ENCODE measurements around the gene CHRNA4. TPM values are rescaled to one million over a fixed set of nuclear protein-coding genes. Genes with fewer than 3 reads are reported as not detected.

The CHRNA4 gene
- total and polyA plus RNA-seq, 2 of the 13 experiments (the other 11 are each of a cell fraction or from before 2014, with no cell fraction given), result not detected

GRCh38 chr20:63309261-63310071 is 51.7 kb downstream of the CHRNA4 start:
- peak; percentile 70 for ATAC-seq
- H3K27me3 ChIP-seq (ENCODE audit: control insufficient read depth in 1 of 2, insufficient read depth in 2 of 2, low read length in 2 of 2), result peaks cover 24 to 78% of the 10 kb centered on the region in 2 experiments
- H2AFZ ChIP-seq (ENCODE audit: low read length), result no peak overlapping the region
- H4K20me1 ChIP-seq (ENCODE audit: insufficient read depth, low read length), result peaks cover 14% of the 10 kb centered on the region; the same call in 1 of the 2 replicates
- POLR2A ChIA-PET, result interaction anchor here (1.0 to 1.1 kb wide), 2 partner anchors 68 to 72 kb away, joined by 4 read pairs; no protein-coding TSS in a partner anchor
- no TSS peak for BruUV-seq (replicated peaks)
- no peaks in the 10 kb centered on the region for H3K36me3 ChIP-seq (replicated peaks in 1 of 2; ENCODE audit: control insufficient read depth in 1 of 2, insufficient read depth in 2 of 2, low read length in 2 of 2)
- H3K4me3 ChIP-seq (replicated peaks in 1 of 3; ENCODE audit: insufficient read depth in 1 of 3, low read depth in 2 of 3, low read length in 3 of 3), result no peak overlapping the region
- 32% methylated on average over 23 of the region's 35 CpGs for WGBS (ENCODE audit: low lambda C conversion rate)
- no peak overlapping the region for H3K27ac ChIP-seq (ENCODE audit: extremely low read length, insufficient read depth, low read length)
- H3K4me1 ChIP-seq (ENCODE audit: insufficient read depth, low read length), result no peaks in the 10 kb centered on the region
- no peaks in the 10 kb centered on the region for H3K79me2 ChIP-seq (ENCODE audit: insufficient read depth, low read length)
- DNase-seq (ENCODE audit: low spot score), result peak; percentile 41
- no peaks in the 10 kb centered on the region for H3K9me3 ChIP-seq (ENCODE audit: low read length)
- H3K4me2 ChIP-seq (ENCODE audit: low read depth, low read length), result no peak overlapping the region
- no peak for FAIRE-seq
- in situ Hi-C loops (cut with HindIII; ENCODE audit: extremely low pct_ligation_motif_present, low pct_unique_long_range_greater_than_20kb), result loop anchor here (5.0 kb wide), 1 partner anchor 73 kb away; no protein-coding TSS in a partner anchor
- intact Hi-C loops (cut with micrococcal nuclease; ENCODE audit: unreplicated experiment), result loop anchor here (1.0 kb wide), 1 partner anchor 73 kb away; no protein-coding TSS in a partner anchor
- no peak overlapping the region for H3K9ac ChIP-seq (ENCODE audit: insufficient read depth, low read depth, low read length)
- CTCF ChIA-PET (ENCODE audit: low intra/inter-chr PET ratio, low total read pairs), result interaction anchor here (2.5 to 3.4 kb wide), 2 partner anchors 69 to 73 kb away, joined by 18 to 69 read pairs; no protein-coding TSS in a partner anchor
- TF ChIP-seq E2F1 (CRISPR knock-in tag; IDR thresholded peaks at IDR 0.05) (no peak), NCOA1 (CRISPR knock-in tag; IDR thresholded peaks at IDR 0.05) (no peak), TOE1 (CRISPR knock-in tag; IDR thresholded peaks at IDR 0.05) (no peak), ZNF567 (CRISPR knock-in tag; IDR thresholded peaks at IDR 0.05; ENCODE audit: borderline replicate concordance) (no peak), DBP (CRISPR knock-in tag; IDR thresholded peaks at IDR 0.05; ENCODE audit: not compliant biosample characterization) (no peak), REPIN1 (CRISPR knock-in tag; IDR thresholded peaks at IDR 0.05; ENCODE audit: borderline replicate concordance, low read depth) (no peak), ZSCAN20 (CRISPR knock-in tag; IDR thresholded peaks at IDR 0.05; ENCODE audit: borderline replicate concordance) (no peak), EHMT2 (IDR thresholded peaks at IDR 0.05; ENCODE audit: borderline replicate concordance, low read depth, low read length) (no peak), ZNF333 (CRISPR knock-in tag; IDR thresholded peaks at IDR 0.05; ENCODE audit: borderline replicate concordance) (no peak), NBN (conservative IDR thresholded peaks at IDR 0.05) (no peak), NCOR1 (IDR thresholded peaks at IDR 0.05; ENCODE audit: borderline replicate concordance, low read length) (no peak), DMTF1 (CRISPR knock-in tag; IDR thresholded peaks at IDR 0.05) (no peak), TOPORS (CRISPR knock-in tag; IDR thresholded peaks at IDR 0.05) (no peak), ZNF724P (CRISPR knock-in tag; IDR thresholded peaks at IDR 0.05; ENCODE audit: borderline replicate concordance) (no peak), ZNF740 (CRISPR knock-in tag; IDR thresholded peaks at IDR 0.05) (peak; percentile 90), MXD3 (CRISPR knock-in tag; IDR thresholded peaks at IDR 0.05) (peak; percentile 20; the same call in 1 of the 2 replicates), ZNF441 (CRISPR knock-in tag; IDR thresholded peaks at IDR 0.05; ENCODE audit: borderline replicate concordance) (no peak), ZNF878 (CRISPR knock-in tag; IDR thresholded peaks at IDR 0.05) (no peak), XRCC5 (optimal IDR thresholded peaks at IDR 0.05; ENCODE audit: low read length) (peak; percentile 61)
